GM20431 (cell line): ENCODE measurements around the gene CKS2.
"Not testable (repeated sequence)": the region's sequence is repeated elsewhere in the genome, so short reads cannot be mapped to it uniquely, and the experiment has no call there.

Source experiments
- in situ Hi-C: fragments of 300-500 bp; cut with MseI, MboI; formaldehyde crosslinking; loops from one replicate; pipeline ENCODE4 v1.15.0; 2020; ENCODE audit warnings: low sequenced_read_pairs; ENCODE audit not compliant: unreplicated experiment

CKS2 gene

GRCh38 chr9:89310475-89311345 lies at the start of gene CKS2:
CKS2 (plus strand) TSS chr9:89311195; CDS start chr9:89311293, 98 bp downstream.
- in situ Hi-C loops = no loop called here

- in situ Hi-C loops = no loop called here
Observed at GRCh38 chr9:89273528-89274279, 37.3 kb upstream of the CKS2 start.

GRCh38 chr9:89274838-89275237 lies 36.2 kb upstream of the CKS2 start:
- in situ Hi-C loops = no loop called here

- in situ Hi-C loops = not testable (repeated sequence)
Observed at GRCh38 chr9:89276040-89276439, 35.0 kb upstream of the CKS2 start.

- in situ Hi-C loops = no loop called here
Observed at GRCh38 chr9:89277043-89277442, 34.0 kb upstream of the CKS2 start.

GRCh38 chr9:89277454-89277853 lies 33.5 kb upstream of the CKS2 start:
- in situ Hi-C loops = no loop called here

GRCh38 chr9:89278551-89278950 lies 32.4 kb upstream of the CKS2 start:
- in situ Hi-C loops = no loop called here

GRCh38 chr9:89278997-89279739 lies 31.8 kb upstream of the CKS2 start:
- in situ Hi-C loops = no loop called here

GRCh38 chr9:89281106-89281505 lies 29.9 kb upstream of the CKS2 start:
- in situ Hi-C loops = no loop called here

GRCh38 chr9:89282248-89282968 lies 28.6 kb upstream of the CKS2 start:
- in situ Hi-C loops = not testable (repeated sequence)

- in situ Hi-C loops = no loop called here
Observed at GRCh38 chr9:89284076-89284475, 26.9 kb upstream of the CKS2 start.

- in situ Hi-C loops = no loop called here
Observed at GRCh38 chr9:89291741-89292140, 19.3 kb upstream of the CKS2 start.

GRCh38 chr9:89293014-89293413 lies 18.0 kb upstream of the CKS2 start:
- in situ Hi-C loops = no loop called here

GRCh38 chr9:89295400-89295799 lies 15.6 kb upstream of the CKS2 start:
- in situ Hi-C loops = no loop called here

- in situ Hi-C loops = not testable (repeated sequence)
Observed at GRCh38 chr9:89301996-89302395, 9.0 kb upstream of the CKS2 start.

- in situ Hi-C loops = no loop called here
Observed at GRCh38 chr9:89304020-89304833, 6.8 kb upstream of the CKS2 start.

GRCh38 chr9:89304834-89305188 lies 6.2 kb upstream of the CKS2 start:
- in situ Hi-C loops = no loop called here

GRCh38 chr9:89305868-89306267 lies 5.1 kb upstream of the CKS2 start:
- in situ Hi-C loops = no loop called here

GRCh38 chr9:89309166-89309565 lies 1.8 kb upstream of the CKS2 start:
- in situ Hi-C loops = no loop called here
